ENCODE data around the gene IQSEC1. TPM values are rescaled to one million over a fixed set of nuclear protein-coding genes. Genes with fewer than 3 reads are reported as not detected.

IQSEC1 gene
- total RNA-seq, 1 donor from 2014 or later = 41.7 TPM

DNA sequence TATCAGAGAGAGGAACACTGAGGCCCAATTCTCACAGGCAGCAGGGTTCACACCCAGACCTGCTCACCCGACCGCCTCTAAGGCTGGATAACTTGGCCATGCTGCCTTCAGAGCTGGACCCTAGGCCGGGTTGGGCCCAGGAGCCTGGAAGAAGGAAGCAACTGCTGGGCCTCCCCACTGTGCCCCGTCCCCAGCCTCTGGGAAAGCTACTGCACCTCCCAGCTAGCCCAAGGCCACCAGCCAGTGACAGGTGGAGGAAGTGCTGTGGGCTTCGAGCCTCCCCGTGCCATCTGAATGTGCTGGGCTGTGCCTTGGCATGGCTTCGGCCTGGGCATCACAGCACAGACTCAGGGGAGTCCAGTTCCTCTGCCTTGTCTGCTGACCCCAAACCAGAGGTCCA, 169.3 kb downstream of the IQSEC1 start:
- Mint-ChIP-seq H3K27me3 (ENCODE audit: low read depth) (no peaks in the 10 kb centered on the region), H3K27ac (no peak overlapping the region), H3K4me1 (no peaks in the 10 kb centered on the region), H3K4me3 (no peak overlapping the region), H3K9me3 (no peaks in the 10 kb centered on the region), H3K36me3 (peaks cover 12% of the 10 kb centered on the region)
- no peak for TF ChIP-seq CTCF (IDR thresholded peaks at IDR 0.05; ENCODE audit: unreplicated experiment)
- no peak for DNase-seq (ENCODE audit: low spot score in 2 of 2, unreplicated experiment in 2 of 2)

GRCh38 chr3:12903000-12903800, 170.0 kb downstream of the IQSEC1 start:
- H3K27me3 Mint-ChIP-seq (ENCODE audit: low read depth) = no peaks in the 10 kb centered on the region
- no peak overlapping the region for H3K4me3 Mint-ChIP-seq
- no peaks in the 10 kb centered on the region for H3K9me3 Mint-ChIP-seq
- H3K4me1 Mint-ChIP-seq = no peaks in the 10 kb centered on the region
- no peak overlapping the region for H3K27ac Mint-ChIP-seq
- no peak for DNase-seq (ENCODE audit: low spot score in 2 of 2, unreplicated experiment in 2 of 2)
- H3K36me3 Mint-ChIP-seq = peaks cover 15% of the 10 kb centered on the region
- no peak for TF ChIP-seq CTCF (IDR thresholded peaks at IDR 0.05; ENCODE audit: unreplicated experiment)

DNA sequence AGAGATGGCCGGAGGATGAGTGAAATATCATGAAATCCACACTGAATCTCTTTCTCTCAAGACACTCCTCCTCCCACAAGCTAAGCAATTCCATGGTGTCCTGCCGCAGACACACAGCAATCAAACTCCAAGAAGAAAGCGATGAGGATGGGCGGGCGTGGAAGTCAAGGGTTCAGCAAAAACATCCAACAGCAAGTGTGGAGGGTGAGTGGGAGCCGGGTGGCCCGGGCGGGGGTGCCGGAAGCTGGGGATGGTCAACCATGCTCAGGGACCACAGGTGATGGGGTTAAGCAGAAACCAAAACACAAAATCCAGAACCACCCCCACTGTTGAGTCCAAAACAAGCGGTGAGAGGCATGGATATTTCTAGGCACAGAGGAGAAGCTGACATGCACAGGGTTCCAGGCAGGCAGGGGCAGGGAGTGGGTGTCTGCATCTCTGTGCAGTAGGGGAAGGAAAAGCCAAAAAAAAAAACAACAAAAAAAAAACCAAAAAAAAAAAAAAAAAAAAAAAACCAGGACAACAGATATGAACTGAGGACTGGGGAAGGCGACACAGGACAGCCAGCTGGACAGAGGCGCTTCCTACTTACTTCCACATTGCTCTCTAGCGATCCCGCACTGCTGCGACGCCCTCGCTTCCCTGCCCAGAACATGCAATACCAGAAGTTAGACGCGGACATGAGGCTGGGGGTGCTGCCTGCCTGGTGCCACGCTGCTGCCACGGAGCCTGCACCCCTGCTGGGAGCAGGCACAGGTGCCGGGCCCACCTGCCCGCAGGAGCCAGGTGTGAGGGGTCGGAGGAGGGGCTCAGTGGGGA, 170.8 kb downstream of the IQSEC1 start:
- peaks cover 15% of the 10 kb centered on the region for H3K36me3 Mint-ChIP-seq
- TF ChIP-seq CTCF (IDR thresholded peaks at IDR 0.05; ENCODE audit: unreplicated experiment) = no peak
- no peak overlapping the region for H3K4me3 Mint-ChIP-seq
- DNase-seq (ENCODE audit: low spot score in 2 of 2, unreplicated experiment in 2 of 2) = no peak
- no peaks in the 10 kb centered on the region for H3K9me3 Mint-ChIP-seq
- H3K4me1 Mint-ChIP-seq = no peaks in the 10 kb centered on the region
- H3K27ac Mint-ChIP-seq = no peak overlapping the region
- no peaks in the 10 kb centered on the region for H3K27me3 Mint-ChIP-seq (ENCODE audit: low read depth)

GRCh38 chr3:12901623-12902045, 171.6 kb downstream of the IQSEC1 start:
- Mint-ChIP-seq H3K27ac (no peak overlapping the region), H3K36me3 (peaks cover 15% of the 10 kb centered on the region), H3K9me3 (no peaks in the 10 kb centered on the region), H3K4me1 (no peaks in the 10 kb centered on the region), H3K27me3 (ENCODE audit: low read depth) (no peaks in the 10 kb centered on the region), H3K4me3 (no peak overlapping the region)
- no peak for DNase-seq (ENCODE audit: low spot score in 2 of 2, unreplicated experiment in 2 of 2)
- no peak for TF ChIP-seq CTCF (IDR thresholded peaks at IDR 0.05; ENCODE audit: unreplicated experiment)

DNA sequence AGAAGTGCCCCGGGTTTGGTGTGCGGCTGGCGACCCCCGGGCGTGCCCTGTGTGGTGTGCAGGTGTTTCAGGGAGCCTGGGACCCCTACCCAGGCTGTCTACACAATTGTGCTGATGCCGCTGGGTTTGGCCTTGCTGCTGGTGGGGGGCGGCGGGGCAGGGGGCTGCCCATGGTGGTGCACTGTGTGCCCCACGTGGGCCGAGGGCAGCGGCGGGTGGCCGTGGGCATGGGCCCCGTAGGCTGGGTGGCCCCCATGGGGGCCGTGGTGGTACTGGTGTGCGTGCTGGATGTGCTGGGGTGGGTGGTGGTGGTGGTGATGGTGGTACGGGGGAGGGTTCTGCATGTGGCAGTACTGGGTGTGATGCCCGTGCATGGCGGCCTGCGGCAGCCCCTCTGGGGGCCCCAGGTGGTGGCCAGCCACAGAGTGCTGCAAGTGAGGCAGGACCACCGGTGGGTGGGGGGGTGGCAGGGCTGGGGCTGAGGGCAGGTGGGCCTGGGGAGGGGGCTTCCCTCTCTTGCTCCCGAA, 172.3 kb downstream of the IQSEC1 start:
- no peak for DNase-seq (ENCODE audit: low spot score in 2 of 2, unreplicated experiment in 2 of 2)
- peaks cover 15% of the 10 kb centered on the region for H3K36me3 Mint-ChIP-seq
- TF ChIP-seq CTCF (IDR thresholded peaks at IDR 0.05; ENCODE audit: unreplicated experiment) = no peak
- H3K4me1 Mint-ChIP-seq = peaks cover 1% of the 10 kb centered on the region
- no peak overlapping the region for H3K27ac Mint-ChIP-seq
- H3K27me3 Mint-ChIP-seq (ENCODE audit: low read depth) = no peaks in the 10 kb centered on the region
- no peaks in the 10 kb centered on the region for H3K9me3 Mint-ChIP-seq
- no peak overlapping the region for H3K4me3 Mint-ChIP-seq

Data from mesothelial cell of epicardium (in vitro differentiated cells).